ENCODE measurements around the gene LMOD2. TPM values are rescaled to one million over a fixed set of nuclear protein-coding genes. Genes with fewer than 3 reads are reported as not detected.

LMOD2 gene
- total RNA-seq, 3 donors from 2014 or later = not detected

GRCh38 chr7:123637878-123638277 lies 17.8 kb upstream of the LMOD2 start:
- Histone ChIP-seq H3K9me3 (no peaks in the 10 kb centered on the region), H3K27me3 (no peaks in the 10 kb centered on the region), H3K36me3 (no peaks in the 10 kb centered on the region), H3K4me3 (no peak overlapping the region), H3K27ac (no peak overlapping the region), H3K4me1 (no peaks in the 10 kb centered on the region)
- DNase-seq (ENCODE audit: low spot score in 2 of 2) = no peak
- intact Hi-C loops (cut with DNase I; ENCODE audit: low total_unique reads) = no loop called here
- no peak for TF ChIP-seq POLR2A (IDR thresholded peaks at IDR 0.05)
- TF ChIP-seq POLR2AphosphoS5 (IDR thresholded peaks at IDR 0.05) = no peak
- no peak for TF ChIP-seq CTCF (IDR thresholded peaks at IDR 0.05)

- no peaks in the 10 kb centered on the region for H3K36me3 ChIP-seq
- no peak for DNase-seq (ENCODE audit: low spot score in 2 of 2)
- no peaks in the 10 kb centered on the region for H3K27me3 ChIP-seq
- no peak overlapping the region for H3K27ac ChIP-seq
- TF ChIP-seq POLR2AphosphoS5 (IDR thresholded peaks at IDR 0.05) = no peak
- no peak for TF ChIP-seq CTCF (IDR thresholded peaks at IDR 0.05)
- no peak for TF ChIP-seq POLR2A (IDR thresholded peaks at IDR 0.05)
- H3K4me1 ChIP-seq = no peaks in the 10 kb centered on the region
- intact Hi-C loops (cut with DNase I; ENCODE audit: low total_unique reads) = no loop called here
- H3K9me3 ChIP-seq = no peaks in the 10 kb centered on the region
- no peak overlapping the region for H3K4me3 ChIP-seq
Observed at GRCh38 chr7:123639631-123640030, 16.0 kb upstream of the LMOD2 start.

GRCh38 chr7:123640583-123640982 lies 15.1 kb upstream of the LMOD2 start:
- Histone ChIP-seq H3K4me1 (no peaks in the 10 kb centered on the region), H3K36me3 (no peaks in the 10 kb centered on the region)
- intact Hi-C loops (cut with DNase I; ENCODE audit: low total_unique reads) = no loop called here

GRCh38 chr7:123641901-123642300 lies 13.8 kb upstream of the LMOD2 start:
- Histone ChIP-seq H3K36me3 (no peaks in the 10 kb centered on the region), H3K4me3 (no peak overlapping the region), H3K27ac (no peak overlapping the region), H3K9me3 (no peaks in the 10 kb centered on the region), H3K27me3 (no peaks in the 10 kb centered on the region), H3K4me1 (no peaks in the 10 kb centered on the region)
- TF ChIP-seq CTCF (IDR thresholded peaks at IDR 0.05) = no peak
- DNase-seq (ENCODE audit: low spot score in 2 of 2) = no peak
- intact Hi-C loops (cut with DNase I; ENCODE audit: low total_unique reads) = no loop called here

More at GRCh38 chr7:123640583-123640982, 15.1 kb upstream of the LMOD2 start:
- H3K4me3 ChIP-seq = no peak overlapping the region
- no peak for DNase-seq (ENCODE audit: low spot score in 2 of 2)
- H3K27ac ChIP-seq = no peak overlapping the region
- no peak for TF ChIP-seq POLR2A (IDR thresholded peaks at IDR 0.05)
- no peak for TF ChIP-seq POLR2AphosphoS5 (IDR thresholded peaks at IDR 0.05)
- TF ChIP-seq CTCF (IDR thresholded peaks at IDR 0.05) = no peak
- no peaks in the 10 kb centered on the region for H3K27me3 ChIP-seq
- no peaks in the 10 kb centered on the region for H3K9me3 ChIP-seq

GRCh38 chr7:123643495-123644441 lies 11.9 kb upstream of the LMOD2 start:
- TF ChIP-seq CTCF (IDR thresholded peaks at IDR 0.05) = no peak
- no peak for TF ChIP-seq POLR2AphosphoS5 (IDR thresholded peaks at IDR 0.05)
- no peak for TF ChIP-seq POLR2A (IDR thresholded peaks at IDR 0.05)
- Histone ChIP-seq H3K27ac (peak overlapping the region in 1 of 2 donors; percentile 35), H3K27me3 (no peaks in the 10 kb centered on the region), H3K4me3 (peak overlapping the region in 2 of 3 donors; percentile 12 to 32), H3K9me3 (no peaks in the 10 kb centered on the region), H3K4me1 (no peaks in the 10 kb centered on the region), H3K36me3 (no peaks in the 10 kb centered on the region)
- intact Hi-C loops (cut with DNase I; ENCODE audit: low total_unique reads) = no loop called here
- DNase-seq (ENCODE audit: low spot score in 2 of 2) = no peak
